NCI-H82 (cell line): ENCODE results near the gene TNFAIP1.
A peak's percentile ranks its signal among the peaks of the same experiment; 100 is the strongest.
"Not testable (repeated sequence)": the region's sequence is repeated elsewhere in the genome, so short reads cannot be mapped to it uniquely, and the experiment has no call there.

Experiments
- DNase-seq: peaks from one replicate; lab custom pipeline; 2025; lab: John Stamatoyannopoulos, UW

Gene TNFAIP1

DNA sequence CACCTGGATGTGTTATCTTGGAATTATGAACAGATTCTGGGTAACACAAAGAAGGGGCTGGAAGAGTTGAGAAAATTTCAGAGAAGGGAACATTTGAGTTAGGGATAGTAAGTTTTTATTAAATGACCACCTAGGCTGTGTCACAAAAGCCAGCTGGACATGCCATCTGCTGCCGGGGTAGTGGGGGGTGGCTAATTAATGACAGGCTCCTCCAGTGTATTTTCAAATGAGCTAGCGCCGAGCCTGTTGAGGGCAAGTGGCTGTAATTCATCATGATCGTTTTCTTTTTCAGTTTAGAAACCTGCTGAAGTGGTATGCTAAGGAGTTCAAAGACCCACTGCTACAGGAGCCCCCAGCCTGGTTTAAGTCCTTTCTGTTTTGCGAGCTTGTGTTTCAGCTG lies 10.3 kb upstream of the TNFAIP1 start:
- peak; percentile 68 for DNase-seq

DNA sequence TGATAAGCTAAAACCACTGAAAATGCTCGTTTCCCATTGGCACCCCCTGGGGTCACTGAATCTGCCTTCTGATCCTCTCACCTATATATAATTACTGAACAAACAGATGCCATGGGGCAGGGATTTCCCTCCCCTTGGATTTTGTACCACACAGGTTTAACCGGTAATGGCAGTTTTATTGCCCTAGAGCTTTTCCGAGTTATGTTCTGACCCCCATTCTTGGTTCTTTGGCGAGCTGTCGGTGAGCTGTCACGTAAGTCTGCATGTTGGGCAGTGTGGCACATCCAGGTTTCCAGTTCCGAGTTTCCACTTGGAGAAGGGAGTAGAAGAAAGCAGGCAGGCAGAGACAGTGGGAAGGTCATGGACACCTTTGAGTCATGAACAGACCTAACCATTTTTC lies 9.4 kb upstream of the TNFAIP1 start:
- DNase-seq = no peak

DNA sequence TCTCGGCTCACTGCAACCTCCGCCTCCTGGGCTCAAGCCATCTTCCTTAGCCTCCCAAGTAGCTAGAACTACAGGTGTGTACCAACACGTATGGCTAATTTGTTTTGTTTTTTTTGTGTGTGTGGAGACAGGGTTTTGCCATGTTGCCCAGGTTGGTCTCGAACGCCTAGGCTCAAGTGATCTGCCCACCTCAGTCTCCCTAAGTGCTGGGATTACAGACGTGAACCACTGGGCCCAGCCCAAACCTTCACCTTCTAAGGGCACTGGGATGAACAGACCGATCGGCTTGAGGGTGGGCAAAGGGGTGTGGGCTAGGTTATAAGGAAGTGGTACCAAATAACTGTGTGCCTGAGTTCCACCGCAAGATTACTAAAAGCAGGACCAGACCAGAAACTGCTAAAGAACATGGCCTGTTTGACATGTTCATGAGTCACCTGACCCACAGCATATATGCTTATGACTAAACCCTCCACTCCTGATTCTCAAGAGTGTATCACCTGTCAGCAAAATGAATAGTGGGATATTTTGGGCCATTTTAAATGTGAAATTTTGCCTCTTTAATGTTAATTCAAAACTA lies 8.4 kb upstream of the TNFAIP1 start:
- DNase-seq = no peak

DNA sequence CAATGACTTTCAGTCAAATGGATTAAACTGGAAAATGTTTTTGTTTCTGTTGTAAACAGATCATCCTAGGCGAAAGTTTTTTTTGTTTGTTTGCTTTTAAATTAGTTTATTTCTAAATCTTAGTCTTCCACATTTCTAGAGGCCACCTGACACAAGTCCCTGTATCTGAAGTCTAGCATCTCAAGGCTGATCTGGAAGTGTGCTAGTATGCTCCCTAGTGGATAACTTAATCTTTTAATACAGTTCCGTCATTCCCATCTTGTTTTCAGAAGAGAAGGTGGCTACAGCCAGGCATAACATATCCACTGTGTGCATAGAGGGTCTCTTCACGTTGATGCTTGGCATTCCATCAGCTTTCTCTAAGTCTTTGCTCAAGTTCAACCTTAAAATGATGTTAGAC lies 7.9 kb upstream of the TNFAIP1 start:
- peak; percentile 29 for DNase-seq

DNA sequence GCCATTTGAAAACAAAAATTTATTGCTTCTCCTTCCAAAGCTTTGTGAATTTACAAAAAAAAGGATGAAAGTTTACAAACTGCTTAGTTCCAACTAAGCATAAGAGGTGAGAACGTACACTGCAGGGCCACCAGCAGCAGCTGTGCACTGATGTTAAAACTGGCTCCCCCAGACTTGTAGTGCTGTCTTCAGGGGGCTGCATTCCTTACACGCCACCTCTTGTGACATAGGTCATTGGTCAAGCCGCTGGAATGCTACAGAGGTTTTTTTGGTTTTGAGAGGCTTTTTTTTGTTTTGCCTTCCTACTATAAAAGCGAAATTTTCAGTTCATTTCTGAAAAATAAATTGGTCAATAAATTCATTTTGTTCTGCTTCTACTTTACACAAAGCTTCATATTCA lies 7.2 kb upstream of the TNFAIP1 start:
- no peak for DNase-seq

DNA sequence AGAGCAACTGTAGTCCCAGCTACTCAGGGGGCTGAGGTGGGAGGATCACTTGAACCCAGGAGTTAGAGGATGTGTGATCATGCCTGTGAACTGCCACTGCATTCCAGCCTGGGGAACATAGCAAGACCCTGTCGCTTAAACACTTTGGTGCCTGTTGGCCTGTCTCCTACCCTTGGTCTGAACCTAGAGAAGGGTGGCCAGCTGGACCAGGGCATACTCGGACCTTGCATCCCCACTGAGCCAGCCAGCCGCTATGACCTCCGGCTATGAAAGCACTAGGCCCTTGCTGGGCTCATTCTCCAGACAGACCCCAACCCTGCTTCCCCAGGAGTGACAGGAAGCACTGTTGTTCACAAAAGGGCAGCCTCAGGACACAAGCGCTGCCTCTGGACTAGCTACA lies 4.9 kb upstream of the TNFAIP1 start:
- DNase-seq = no peak

DNA sequence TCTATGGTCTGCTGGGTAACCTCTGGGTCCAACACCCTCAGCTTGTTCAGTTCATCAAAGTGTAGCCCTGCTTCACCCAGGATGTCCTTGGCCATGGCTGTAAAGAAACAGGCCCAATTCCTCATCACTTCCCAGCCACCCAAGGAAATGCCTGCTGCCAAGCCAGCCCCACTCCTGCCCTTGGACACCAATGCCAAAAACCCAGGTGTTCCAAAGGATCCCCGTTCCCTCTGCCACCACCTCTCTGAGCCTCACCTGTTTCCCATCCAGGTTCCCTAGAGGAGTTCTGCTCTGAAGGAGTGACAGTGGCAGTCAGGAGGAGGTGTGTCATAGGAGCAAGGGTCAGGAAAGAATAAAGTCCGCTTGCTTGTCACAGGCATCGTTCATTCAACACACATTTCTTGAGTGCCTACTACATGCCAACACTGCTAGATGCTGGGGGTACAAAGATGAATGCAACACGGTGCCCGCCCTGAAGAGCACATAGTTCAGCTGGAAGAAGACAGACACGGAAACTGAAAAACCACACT lies 3.6 kb upstream of the TNFAIP1 start:
- no peak for DNase-seq

DNA sequence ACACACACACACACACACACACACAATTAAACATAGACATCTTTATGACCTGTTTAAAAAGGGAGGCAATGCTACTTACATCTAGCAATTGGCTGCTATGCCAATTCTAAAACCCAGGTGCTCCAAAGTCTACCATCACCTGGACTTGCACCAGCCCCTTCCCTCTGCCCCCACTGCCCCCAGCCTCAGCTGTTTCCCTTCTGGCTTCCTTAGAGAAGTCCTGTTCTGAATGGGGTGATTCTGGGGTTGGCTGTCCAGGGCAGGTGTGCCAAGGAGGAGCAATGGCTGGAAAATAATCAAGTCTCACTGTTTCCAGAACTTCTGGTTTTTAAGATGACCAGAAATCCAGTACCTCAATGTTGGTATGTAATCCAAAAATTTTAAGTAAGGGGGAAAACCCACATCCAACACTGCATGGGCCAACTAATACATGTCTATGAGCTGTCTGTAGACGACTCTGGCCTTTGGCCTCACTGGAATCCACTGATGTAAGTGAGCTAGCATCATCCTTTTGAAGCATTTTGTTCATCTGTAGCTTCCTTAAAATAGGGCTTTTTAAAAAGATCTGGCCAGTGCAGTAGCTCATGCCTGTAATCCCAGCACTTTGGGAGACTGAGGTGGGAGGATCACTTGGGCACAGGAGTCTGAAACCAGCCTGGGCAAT lies 2.3 kb upstream of the TNFAIP1 start:
- DNase-seq = no peak

DNA sequence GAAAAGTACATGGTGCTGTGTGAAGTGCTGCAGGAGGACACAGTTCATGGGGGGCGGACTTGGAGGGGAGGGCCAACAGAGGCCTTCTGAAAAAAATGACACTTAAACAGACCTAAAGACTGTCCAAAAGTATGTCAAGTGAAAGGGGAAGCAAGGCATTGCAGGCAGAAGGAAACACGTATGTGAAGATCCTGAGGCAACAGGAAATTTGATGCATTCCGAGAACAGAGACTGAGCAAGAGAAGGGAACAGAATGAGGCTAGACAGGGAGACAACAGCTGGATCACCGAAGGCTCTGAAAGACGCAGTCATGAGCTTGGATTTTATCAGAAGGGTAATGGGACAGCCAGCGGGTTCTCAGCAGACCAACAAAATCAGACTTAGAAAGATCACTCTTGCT lies 1.4 kb upstream of the TNFAIP1 start:
- no peak for DNase-seq

DNA sequence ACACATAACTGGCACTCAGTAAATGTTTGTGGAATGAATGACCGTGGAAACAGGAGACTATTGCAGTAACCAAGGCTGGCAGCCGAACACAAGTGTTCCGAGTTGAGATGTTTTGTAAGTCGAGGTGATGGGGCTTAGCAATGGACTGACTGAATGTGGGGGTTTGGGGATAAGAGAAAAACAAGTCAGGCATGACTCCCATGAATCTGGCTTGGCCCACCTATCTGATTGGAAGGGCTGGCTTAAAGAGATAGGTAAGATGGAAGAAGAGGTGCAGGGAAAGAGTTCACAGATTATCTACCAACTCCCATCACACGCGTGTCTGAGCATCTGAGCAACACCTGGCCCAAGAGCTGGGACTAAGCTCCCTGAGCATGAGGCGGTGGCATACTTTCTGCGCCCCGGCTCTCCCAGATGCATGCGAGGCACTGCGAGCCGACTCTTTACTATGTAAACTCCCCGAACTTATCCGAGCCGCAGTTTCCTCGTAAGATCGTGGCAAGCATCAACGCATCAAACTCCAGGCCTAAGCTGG lies 828 bp upstream of the TNFAIP1 start:
- DNase-seq = peak; percentile 74

DNA sequence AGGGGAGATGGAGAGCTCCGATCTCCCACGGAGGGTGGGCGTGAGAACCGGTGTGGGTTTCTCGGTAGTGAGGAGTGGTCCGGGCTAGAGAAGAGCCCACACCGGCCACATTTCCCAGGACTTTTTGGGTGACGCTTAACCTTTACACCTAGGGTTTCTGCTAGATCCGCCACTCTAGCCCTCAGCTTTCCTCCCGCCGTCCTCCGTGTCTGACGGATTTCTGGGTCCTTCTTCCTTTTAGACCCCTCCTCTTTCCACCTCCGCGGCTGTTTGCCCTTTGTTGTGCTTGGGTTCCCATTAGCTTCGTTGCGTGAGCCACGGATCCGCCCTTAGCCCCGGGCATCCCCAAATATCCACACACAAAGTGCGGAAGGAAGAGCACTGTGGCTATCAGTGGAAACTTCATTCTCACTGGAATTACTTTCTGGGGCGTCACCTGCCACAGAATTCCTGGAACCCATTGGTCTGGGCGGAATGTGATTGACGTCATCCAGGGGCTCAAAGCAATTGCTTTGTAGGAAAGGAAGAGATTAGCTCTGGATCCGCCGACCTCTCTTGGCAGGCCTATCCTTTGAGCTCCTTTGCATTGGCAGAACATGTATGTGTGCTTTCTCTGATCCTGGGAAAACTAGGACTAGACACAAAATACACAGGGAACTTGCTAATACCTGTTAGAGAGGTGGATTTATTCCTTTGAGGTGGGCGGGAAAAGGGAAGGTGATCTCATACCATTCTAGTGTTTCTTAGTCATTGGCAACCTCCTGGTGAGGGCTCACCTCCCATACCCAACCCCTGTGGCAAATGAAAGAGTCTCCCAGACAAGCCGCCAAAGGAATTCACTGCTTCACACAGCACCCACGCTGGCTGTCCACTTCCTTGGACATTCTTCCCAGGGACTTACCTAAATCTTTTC lies 654 bp downstream of the TNFAIP1 start:
- peak; percentile 94 for DNase-seq

DNA sequence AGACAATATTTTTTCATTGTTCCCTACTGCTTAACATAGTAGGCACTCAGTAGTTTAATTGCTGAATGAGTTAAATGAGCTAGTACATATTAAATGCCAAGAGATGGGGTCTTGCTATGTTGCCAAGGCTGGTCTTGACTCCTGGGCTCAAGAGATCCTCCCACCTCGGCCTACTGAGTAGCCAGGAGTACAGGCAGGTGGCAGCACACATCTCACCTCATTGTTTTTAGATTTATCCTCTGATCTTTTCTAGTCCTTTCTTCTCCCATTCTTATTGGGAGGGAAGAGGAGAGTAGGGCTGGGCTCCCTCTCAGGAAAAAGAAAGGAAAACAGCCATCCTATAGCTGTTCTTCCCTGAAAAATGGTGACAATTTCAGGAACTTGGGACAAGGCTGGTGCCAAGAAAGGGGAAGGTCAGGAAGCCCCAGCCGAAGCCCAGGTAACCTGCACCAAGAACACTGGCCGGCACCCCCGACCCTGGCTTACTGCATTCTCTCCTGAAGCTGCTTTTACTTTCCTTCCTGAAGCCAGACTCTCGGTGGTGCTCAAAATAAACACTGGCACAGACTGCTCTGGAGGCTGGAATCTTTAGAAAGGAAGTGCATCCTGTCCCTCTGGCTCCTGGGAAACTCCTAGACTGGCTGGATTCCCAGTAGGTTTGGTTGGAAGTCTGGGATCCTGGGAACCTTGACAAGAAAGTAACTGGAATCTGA lies 2.7 kb downstream of the TNFAIP1 start:
- no peak for DNase-seq

DNA sequence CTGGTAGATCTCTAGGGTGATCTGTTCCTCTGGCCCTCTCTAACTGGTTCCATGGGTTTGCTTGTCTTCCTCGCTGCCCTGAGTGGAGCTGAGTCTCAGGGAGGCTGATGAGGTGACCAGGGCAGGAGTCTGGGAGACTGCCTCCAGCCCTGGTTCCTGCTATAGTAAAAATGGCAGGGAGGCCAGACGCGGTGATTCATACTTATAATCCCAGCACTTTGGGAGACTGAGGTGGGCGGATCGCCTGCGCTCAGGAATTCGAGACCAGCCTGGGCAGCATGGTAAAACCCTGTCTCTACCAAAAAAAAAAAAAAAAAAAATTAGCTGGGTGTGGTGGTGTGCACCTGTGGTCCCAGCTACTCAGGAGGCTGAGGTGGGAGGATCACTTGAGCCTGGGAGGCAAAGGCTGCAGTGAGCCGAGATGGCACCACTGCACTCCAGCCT lies 3.2 kb downstream of the TNFAIP1 start:
- DNase-seq = not testable (repeated sequence)

DNA sequence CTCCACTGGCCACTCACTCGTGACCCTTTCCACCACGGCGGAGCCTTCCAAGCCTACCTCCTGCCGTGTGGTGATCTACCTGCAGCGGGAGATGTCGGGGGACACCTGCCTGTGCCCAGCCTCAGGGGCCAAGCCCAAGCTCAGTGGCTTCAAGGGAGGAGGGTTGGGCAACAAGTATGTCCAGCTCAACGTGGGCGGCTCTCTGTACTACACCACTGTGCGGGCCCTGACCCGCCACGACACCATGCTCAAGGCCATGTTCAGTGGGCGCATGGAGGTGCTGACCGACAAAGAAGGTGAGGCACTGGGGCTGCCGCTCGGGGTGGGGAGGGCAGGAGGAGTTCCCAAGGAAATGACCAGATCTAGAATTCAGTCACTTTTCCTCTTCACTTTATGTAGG lies 3.9 kb downstream of the TNFAIP1 start:
- DNase-seq = no peak

DNA sequence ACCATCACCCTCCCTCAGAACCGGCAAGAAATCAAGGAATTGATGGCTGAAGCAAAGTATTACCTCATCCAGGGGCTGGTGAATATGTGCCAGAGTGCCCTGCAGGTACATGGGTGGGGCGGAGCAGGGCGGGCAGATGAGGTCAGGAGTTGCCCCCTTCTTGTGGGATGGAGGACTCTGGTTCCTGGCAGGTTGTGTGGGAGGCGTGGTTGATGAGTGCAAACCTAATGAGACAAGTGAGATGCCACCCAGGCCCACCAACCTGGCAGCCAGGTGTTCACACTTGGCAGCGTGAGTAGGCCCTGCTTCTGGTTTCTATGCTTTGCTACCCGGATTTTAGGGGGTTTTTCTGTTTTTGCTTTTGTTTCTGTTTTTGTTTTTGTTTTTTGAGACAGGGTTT lies 4.8 kb downstream of the TNFAIP1 start:
- no peak for DNase-seq

DNA sequence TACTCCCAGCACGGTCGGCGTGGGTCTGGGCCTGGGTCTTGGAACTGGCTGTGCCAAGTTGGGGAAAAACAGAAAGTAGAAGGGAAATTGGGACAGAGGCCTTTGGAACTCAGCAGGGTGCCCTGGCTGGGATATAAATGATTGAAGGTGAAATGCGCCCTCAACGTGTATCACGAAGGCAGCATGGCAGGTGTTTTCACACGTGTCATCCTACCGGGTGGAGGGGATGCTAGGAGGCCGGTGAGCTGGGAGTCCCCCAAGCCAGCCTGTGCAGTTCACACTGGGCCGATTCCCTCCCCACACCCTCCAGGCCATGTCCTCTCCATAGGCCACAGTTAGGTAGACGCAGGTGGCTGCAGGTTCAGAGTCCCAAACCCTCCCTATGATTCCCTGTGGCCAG lies 6.0 kb downstream of the TNFAIP1 start:
- DNase-seq = no peak

DNA sequence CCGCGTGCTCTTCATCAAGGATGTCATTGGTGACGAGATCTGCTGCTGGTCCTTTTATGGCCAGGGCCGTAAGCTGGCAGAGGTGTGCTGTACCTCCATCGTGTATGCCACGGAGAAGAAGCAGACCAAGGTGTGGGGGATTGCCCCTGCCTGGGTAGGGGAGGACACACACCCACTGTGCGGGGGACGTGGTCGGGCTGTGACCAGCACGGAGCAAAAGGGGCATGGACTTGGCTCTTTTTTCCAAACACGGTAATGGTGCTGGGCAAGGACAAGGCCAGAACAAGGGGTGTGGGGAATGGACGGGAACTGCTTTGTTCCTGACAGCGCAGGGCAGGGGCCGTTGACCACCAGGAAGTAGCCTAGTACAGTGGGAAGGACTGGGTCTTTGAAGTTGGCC lies 6.8 kb downstream of the TNFAIP1 start:
- no peak for DNase-seq

DNA sequence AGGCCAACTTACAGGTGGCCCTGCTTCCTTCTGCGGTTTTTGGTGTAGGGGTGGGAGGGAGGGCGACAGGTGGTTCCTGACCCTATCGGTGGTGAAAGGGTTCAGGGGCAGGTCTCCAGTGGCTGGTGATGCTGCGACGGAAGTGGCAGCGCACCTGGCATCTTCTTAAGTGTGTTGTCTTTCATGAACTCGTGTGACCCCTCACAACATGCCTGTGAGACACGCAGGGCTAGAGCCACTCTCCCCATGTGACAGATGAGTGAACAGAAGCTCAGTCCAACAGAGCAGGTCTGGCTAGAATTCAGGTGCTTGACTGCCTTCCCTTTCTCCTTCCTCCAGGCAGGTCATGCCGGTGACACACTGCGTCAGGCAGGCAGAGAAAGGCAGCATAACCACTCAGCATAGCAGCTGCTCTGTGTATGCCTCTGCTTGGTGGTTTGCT lies 8.0 kb downstream of the TNFAIP1 start:
- DNase-seq = no peak

DNA sequence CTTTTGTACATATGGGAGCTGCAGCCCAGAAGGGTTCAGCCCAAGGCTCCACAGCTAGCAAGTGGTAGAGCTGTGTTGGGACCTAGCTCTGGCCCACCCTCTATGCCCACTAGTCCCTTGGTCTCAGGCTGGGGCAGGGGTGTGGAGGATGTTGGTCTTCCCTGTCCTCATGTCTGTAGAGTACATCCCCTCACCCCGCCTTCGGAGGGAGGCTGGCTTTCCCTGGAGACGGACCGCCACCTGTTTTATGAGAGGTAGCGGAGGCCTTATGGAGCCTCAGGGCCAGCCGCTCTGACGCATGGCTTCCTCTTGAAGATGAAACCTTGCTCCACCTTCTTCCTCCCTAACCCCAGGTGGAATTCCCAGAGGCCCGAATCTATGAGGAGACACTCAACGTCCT lies 8.4 kb downstream of the TNFAIP1 start:
- DNase-seq = no peak

DNA sequence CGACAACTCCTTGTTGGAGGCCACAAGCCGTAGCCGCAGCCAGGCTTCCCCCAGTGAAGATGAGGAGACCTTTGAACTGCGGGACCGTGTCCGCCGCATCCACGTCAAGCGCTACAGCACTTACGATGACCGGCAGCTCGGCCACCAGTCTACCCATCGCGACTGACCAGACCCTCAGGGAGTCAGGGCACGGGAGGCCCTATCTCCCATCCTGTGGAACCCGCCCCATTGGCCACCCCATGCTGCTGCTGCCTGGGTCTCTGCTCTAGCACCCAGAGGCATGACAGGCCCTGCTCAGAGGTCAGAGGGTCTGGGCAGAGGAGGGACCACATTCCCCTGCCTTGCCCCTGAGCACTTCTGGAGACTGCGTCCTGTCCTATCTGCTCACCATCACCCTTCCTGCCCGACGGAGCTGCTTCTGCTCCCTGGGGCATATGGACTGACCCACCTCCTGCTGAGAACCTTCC lies 8.9 kb downstream of the TNFAIP1 start:
- DNase-seq = no peak

DNA sequence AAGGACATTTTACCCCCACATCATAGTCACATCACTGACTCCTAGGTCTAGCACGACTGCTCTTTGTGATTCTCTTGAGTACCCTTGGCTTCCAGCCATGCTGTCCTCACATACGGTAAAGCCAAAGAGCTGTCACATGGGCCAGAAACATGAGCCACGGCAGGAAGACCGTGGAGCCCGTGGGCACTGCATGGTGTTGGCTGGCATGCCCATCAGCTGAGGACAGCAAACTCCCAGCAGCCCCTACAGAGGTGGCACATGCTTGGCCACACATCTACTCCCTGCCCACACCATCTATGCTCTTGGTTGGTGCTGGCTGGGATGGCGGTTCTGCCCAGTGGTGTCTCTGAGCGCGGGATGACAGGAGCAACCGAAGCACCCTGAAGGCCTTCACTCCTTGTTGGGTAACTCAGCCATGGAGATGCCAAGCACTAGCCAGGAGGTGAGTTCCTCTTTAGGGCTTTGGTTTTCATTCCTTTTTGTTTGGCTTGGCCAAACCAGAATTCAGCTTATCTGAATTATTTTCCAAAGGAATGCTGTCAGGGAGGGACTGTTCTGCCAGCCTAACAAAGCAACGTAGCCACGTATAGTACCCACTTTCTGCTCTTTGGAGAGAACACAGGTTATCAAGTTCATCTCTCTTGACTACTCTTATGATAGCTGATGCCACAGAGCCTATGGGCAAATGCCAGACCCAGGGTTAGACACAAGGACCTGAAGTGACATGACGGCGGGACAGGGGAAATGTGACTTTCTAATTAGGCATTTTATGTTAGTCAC lies 10.0 kb downstream of the TNFAIP1 start:
- no peak for DNase-seq
